ENCODE results near the gene UNC50.

The UNC50 gene

DNA sequence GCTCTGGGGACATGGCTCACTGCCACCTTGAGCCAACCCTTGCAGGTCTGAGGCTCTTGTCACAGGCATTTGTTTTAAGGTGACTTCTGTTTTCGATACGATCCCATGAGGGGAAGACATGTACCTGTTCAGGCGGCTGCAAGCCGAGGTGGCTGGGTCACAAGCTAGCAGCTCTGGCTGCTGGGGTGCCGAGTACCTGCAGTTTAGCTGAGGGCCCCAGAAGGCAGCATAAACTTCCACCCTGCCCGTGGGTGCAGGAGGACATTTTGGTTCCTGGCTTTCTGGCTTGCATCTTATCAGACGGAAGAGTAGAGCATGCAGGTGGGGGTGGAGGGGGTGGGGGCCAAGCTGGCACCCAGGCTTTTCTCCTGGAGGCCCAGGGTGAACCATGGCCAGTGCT is 28.5 kb upstream of the UNC50 start:
- no peak for DNase-seq
- Histone ChIP-seq H3K4me1 (no peaks in the 10 kb centered on the region), H3K9me3 (no peaks in the 10 kb centered on the region), H3K27me3 (no peaks in the 10 kb centered on the region), H3K36me3 (no peaks in the 10 kb centered on the region), H3K4me3 (ENCODE audit: low read depth, low read length) (no peak overlapping the region)
- no peak for TF ChIP-seq CTCF (IDR thresholded peaks at IDR 0.05; ENCODE audit: low read depth, low read length)

- H3K9me3 ChIP-seq = no peaks in the 10 kb centered on the region
- H3K27me3 ChIP-seq = no peaks in the 10 kb centered on the region
- no peaks in the 10 kb centered on the region for H3K4me1 ChIP-seq
- DNase-seq = no peak
- TF ChIP-seq CTCF (IDR thresholded peaks at IDR 0.05; ENCODE audit: low read depth, low read length) = no peak
- no peaks in the 10 kb centered on the region for H3K36me3 ChIP-seq
- no peak overlapping the region for H3K4me3 ChIP-seq (ENCODE audit: low read depth, low read length)
Observed at GRCh38 chr2:98580656-98581284, 27.6 kb upstream of the UNC50 start.

DNA sequence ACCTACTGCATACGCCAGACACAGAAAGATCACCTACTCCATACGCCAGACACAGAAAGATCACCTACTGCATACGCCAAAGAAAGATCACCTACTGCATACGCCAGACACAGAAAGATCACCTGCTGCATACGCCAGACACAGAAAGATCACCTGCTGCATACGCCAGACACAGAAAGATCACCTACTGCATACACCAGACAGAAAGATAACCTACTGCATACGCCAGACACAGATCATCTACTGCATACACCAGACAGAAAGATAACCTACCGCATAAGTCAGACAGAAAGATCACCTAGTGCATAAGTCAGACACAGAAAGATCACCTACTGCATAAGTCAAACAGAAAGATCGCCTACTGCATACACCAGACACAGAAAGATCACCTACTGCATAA is 25.9 kb upstream of the UNC50 start:
- no peak for TF ChIP-seq CTCF (IDR thresholded peaks at IDR 0.05; ENCODE audit: low read depth, low read length)
- Histone ChIP-seq H3K9me3 (no peaks in the 10 kb centered on the region), H3K4me1 (no peaks in the 10 kb centered on the region), H3K4me3 (ENCODE audit: low read depth, low read length) (no peak overlapping the region), H3K27me3 (no peaks in the 10 kb centered on the region), H3K36me3 (no peaks in the 10 kb centered on the region)
- no peak for DNase-seq

DNA sequence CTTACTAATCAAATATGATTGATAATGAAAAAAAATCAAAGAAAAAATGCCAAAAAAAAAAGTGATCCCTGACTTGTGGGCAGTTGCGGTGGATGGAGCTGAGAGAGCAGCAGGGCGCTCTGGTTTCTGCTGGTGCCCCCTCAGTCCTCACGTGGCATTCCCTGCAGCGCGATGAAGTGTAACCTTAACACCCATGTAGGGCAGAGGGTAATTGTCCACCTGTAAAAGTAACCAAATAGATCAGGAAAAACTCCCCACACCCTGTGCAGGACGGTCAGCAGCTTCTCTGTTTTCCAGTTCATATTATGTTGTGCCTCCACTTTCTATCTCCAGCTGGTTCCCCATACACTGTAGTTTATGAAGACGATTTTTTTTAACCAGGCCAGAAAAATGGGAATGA is 25.1 kb upstream of the UNC50 start:
- H3K4me1 ChIP-seq = no peaks in the 10 kb centered on the region
- H3K27me3 ChIP-seq = no peaks in the 10 kb centered on the region
- no peaks in the 10 kb centered on the region for H3K36me3 ChIP-seq
- no peak overlapping the region for H3K4me3 ChIP-seq (ENCODE audit: low read depth, low read length)
- TF ChIP-seq CTCF (IDR thresholded peaks at IDR 0.05; ENCODE audit: low read depth, low read length) = no peak
- H3K9me3 ChIP-seq = no peaks in the 10 kb centered on the region
- DNase-seq = no peak

DNA sequence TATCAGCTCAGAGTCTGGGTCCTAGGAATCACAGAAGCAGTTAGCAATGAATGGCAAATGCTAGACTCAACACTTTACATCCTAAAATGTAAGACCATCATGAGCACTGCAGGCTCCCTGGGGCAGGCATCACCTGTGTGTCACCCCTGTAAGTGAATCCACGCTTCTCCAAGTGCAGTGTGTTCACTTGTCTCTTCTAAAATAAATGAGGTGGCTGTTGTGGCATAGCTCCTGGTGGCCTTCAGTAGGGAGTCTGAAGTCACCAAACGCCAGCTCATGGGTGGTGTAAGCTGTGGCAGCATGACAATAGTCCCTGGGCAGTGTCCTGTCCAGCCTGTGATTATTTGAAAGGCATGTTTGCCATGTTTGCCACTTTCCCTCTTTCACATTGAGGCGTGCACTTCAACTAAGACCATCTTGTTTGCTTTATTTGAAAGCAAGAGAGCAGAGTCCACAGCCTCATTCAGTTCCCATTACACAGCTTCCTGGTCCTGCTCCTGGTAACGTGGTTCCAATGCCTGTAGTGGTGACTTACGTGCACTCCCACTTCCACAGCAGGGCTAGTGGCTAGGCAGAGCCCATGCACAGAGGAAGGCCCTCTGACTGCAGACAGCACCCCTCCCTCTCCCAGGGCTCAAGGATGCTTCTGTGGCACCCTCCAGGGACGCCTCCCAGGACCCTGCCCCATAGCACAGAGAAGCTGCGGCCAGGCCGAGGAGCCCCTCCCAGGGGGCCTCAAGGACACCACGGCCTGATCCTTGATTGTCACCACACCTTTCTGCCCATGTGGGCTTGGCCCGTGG is 24.4 kb upstream of the UNC50 start:
- TF ChIP-seq CTCF (IDR thresholded peaks at IDR 0.05; ENCODE audit: low read depth, low read length) = no peak
- Histone ChIP-seq H3K27me3 (no peaks in the 10 kb centered on the region), H3K36me3 (no peaks in the 10 kb centered on the region), H3K4me1 (no peaks in the 10 kb centered on the region), H3K9me3 (no peaks in the 10 kb centered on the region), H3K4me3 (ENCODE audit: low read depth, low read length) (no peak overlapping the region)
- no peak for DNase-seq

- Histone ChIP-seq H3K4me3 (ENCODE audit: low read depth, low read length) (no peak overlapping the region), H3K36me3 (no peaks in the 10 kb centered on the region), H3K9me3 (no peaks in the 10 kb centered on the region), H3K4me1 (no peaks in the 10 kb centered on the region), H3K27me3 (no peaks in the 10 kb centered on the region)
- DNase-seq = no peak
- no peak for TF ChIP-seq CTCF (IDR thresholded peaks at IDR 0.05; ENCODE audit: low read depth, low read length)
Observed at GRCh38 chr2:98585386-98585785, 23.0 kb upstream of the UNC50 start.
